Suprapubic skin (tissue), 4 donors: ENCODE results near the gene LCN12.

Source experiments
- EP300 ChIP-seq: sonication (generic); formaldehyde crosslinking; IDR thresholded peaks from one replicate; pipeline ENCODE4 v1.6.1; 2017; ENCODE audit warnings: antibody characterized with exemption
- POLR2A ChIP-seq, 2 donors: fragments of 450-650 bp; IDR thresholded peaks; one replicate each; pipeline ENCODE4 v1.6.1; 2017; ENCODE audit warnings: antibody characterized with exemption in 2 of 2, mild to moderate bottlenecking in 2 of 2, moderate library complexity in 2 of 2
- POLR2AphosphoS5 ChIP-seq, 3 donors: sonication (generic); formaldehyde crosslinking; IDR thresholded peaks; one replicate each; pipeline ENCODE4 v1.6.1; 2017; ENCODE audit warnings: antibody characterized with exemption in 3 of 3
- TF ChIP-seq, protein P1 (sequence below), 2 donors: fragments of 200-600 bp in 1 of 2; fragments of 450-650 bp in 1 of 2; sonication (generic) in 1 of 2; IDR thresholded peaks; one replicate each; pipeline ENCODE4 v1.5.1; 2016 to 2019; ENCODE audit warnings: antibody characterized with exemption in 2 of 2, mild to moderate bottlenecking in 1 of 2, moderate library complexity in 1 of 2

DNA sequence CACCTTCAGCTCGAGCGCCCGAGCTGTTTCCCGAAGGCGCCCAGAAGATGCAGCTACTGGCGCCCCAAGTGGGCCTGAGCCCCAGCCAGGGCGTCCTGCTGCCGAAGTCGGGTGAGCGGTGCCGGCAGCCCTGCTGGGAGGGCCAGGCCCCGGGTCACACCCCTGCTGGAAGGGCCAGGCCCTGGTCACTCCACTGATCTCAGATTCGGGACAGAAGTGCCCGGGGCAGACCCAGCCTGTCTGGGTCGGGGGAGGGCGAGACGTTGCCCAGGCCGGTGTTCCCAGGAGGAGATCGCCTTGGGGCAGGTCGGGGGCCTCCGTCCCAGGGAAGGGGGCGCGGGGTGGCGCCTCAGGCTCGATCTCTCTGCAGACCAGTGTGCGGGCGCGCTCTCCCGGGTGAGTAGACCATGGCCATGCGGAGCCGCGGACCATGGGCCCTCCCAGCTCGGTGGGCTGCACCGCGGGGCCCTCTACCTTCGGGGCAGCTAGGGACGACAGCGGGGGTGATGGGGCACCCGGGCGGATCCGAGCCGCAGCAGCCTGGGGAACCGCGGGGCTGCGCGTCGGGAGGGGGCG is 33.0 kb downstream of the LCN12 start:
- TF ChIP-seq POLR2A (IDR thresholded peaks at IDR 0.05) (no peak), EP300 (no peak), POLR2AphosphoS5 (IDR thresholded peaks at IDR 0.05) (no peak)
- TF ChIP-seq, protein P1, sequence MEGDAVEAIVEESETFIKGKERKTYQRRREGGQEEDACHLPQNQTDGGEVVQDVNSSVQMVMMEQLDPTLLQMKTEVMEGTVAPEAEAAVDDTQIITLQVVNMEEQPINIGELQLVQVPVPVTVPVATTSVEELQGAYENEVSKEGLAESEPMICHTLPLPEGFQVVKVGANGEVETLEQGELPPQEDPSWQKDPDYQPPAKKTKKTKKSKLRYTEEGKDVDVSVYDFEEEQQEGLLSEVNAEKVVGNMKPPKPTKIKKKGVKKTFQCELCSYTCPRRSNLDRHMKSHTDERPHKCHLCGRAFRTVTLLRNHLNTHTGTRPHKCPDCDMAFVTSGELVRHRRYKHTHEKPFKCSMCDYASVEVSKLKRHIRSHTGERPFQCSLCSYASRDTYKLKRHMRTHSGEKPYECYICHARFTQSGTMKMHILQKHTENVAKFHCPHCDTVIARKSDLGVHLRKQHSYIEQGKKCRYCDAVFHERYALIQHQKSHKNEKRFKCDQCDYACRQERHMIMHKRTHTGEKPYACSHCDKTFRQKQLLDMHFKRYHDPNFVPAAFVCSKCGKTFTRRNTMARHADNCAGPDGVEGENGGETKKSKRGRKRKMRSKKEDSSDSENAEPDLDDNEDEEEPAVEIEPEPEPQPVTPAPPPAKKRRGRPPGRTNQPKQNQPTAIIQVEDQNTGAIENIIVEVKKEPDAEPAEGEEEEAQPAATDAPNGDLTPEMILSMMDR (IDR thresholded peaks at IDR 0.05) = no peak
